NT2/D1 (cell line): ENCODE data around the gene PAK6.

ENCODE experiments used
- DNase-seq: peaks from one replicate; pipeline ENCODE4 v3.0.0-alpha.2; 2011; ENCODE audit warnings: low read depth, low spot score
- H3K27me3 ChIP-seq: 2 replicates; pipeline ENCODE4 v1.6.0; 2011; ENCODE audit warnings: mild to moderate bottlenecking; ENCODE audit not compliant: insufficient read length, insufficient read depth
- H3K36me3 ChIP-seq: 2 replicates; pipeline ENCODE4 v1.6.1; 2011; ENCODE audit warnings: mild to moderate bottlenecking, low read length, mixed read lengths; ENCODE audit not compliant: insufficient read depth, insufficient read length
- H3K4me1 ChIP-seq: 2 replicates; pipeline ENCODE4 v1.5.1; 2011; ENCODE audit not compliant: insufficient read depth, insufficient read length
- H3K4me3 ChIP-seq: 2 replicates; pipeline ENCODE4 v1.5.1; 2011; ENCODE audit warnings: low read depth; ENCODE audit not compliant: insufficient read length
- H3K9ac ChIP-seq: 2 replicates; pipeline ENCODE4 v1.6.0; 2011; ENCODE audit warnings: low read depth; ENCODE audit not compliant: insufficient read length
- H3K9me3 ChIP-seq: 2 replicates; pipeline ENCODE4 v1.5.1; 2011; ENCODE audit warnings: mild to moderate bottlenecking, low read length; ENCODE audit not compliant: insufficient read depth
- SUZ12 ChIP-seq: IDR thresholded peaks from 2 replicates; pipeline ENCODE4 v1.6.1; 2011; ENCODE audit not compliant: insufficient read length, insufficient read depth; ENCODE audit errors: extremely low read depth
- YY1 ChIP-seq: IDR thresholded peaks from 2 replicates; pipeline ENCODE4 v1.6.1; 2011; ENCODE audit not compliant: insufficient read length, insufficient read depth
- ZNF274 ChIP-seq: IDR thresholded peaks from 2 replicates; pipeline ENCODE4 v1.6.1; 2011; ENCODE audit warnings: mild to moderate bottlenecking, low read depth, low read length

The PAK6 gene

GRCh38 chr15:40286061-40286532 lies 47.2 kb downstream of the PAK6 start:
- Histone ChIP-seq H3K9me3 (no peaks in the 10 kb centered on the region), H3K4me1 (peaks cover 17% of the 10 kb centered on the region), H3K36me3 (peaks cover 5% of the 10 kb centered on the region), H3K4me3 (no peak overlapping the region), H3K27me3 (peaks cover 31% of the 10 kb centered on the region), H3K9ac (peak overlapping the region; percentile 33)
- TF ChIP-seq YY1 (no peak), SUZ12 (no peak), ZNF274 (no peak)
- no peak for DNase-seq

GRCh38 chr15:40286794-40287193 lies 47.9 kb downstream of the PAK6 start:
- H3K4me3 ChIP-seq, result no peak overlapping the region
- no peak for DNase-seq
- no peaks in the 10 kb centered on the region for H3K9me3 ChIP-seq
- H3K9ac ChIP-seq, result no peak overlapping the region
- peaks cover 17% of the 10 kb centered on the region for H3K4me1 ChIP-seq
- TF ChIP-seq YY1 (no peak), SUZ12 (no peak), ZNF274 (no peak)
- H3K27me3 ChIP-seq, result peaks cover 29% of the 10 kb centered on the region
- peaks cover 5% of the 10 kb centered on the region for H3K36me3 ChIP-seq

- TF ChIP-seq YY1 (no peak), SUZ12 (no peak), ZNF274 (no peak)
- H3K27me3 ChIP-seq, result peaks cover 31% of the 10 kb centered on the region
- no peaks in the 10 kb centered on the region for H3K9me3 ChIP-seq
- peaks cover 19% of the 10 kb centered on the region for H3K4me1 ChIP-seq
- no peak for DNase-seq
- no peak overlapping the region for H3K9ac ChIP-seq
- no peak overlapping the region for H3K4me3 ChIP-seq
- H3K36me3 ChIP-seq, result peaks cover 5% of the 10 kb centered on the region
Observed at GRCh38 chr15:40287505-40287904, 48.6 kb downstream of the PAK6 start.

DNA sequence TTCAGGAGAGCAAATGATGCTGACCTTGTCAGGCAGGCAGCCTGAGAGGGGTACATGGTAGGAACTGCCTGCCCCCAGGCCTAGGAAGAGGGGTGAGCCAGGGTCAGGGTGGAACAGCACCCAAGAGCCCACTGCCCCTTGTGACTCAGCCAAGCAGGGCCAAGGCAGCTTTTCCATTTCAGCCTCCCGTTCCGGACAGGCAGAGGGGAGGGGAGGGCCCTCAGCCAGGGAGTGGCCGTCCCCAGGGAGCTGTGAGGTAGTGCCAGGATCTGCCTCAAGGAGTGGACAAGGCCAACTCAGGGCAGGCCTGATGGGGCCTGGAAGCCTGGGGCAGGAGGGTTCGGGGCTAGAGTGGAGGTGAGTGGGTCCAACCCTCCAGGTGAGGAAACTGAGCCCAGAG lies 49.1 kb downstream of the PAK6 start:
- DNase-seq, result no peak
- peaks cover 19% of the 10 kb centered on the region for H3K4me1 ChIP-seq

GRCh38 chr15:40289140-40289775 lies 50.4 kb downstream of the PAK6 start:
- no peak for DNase-seq
- Histone ChIP-seq H3K4me3 (no peak overlapping the region), H3K36me3 (peaks cover 5% of the 10 kb centered on the region), H3K9ac (no peak overlapping the region), H3K9me3 (no peaks in the 10 kb centered on the region), H3K27me3 (peaks cover 26% of the 10 kb centered on the region), H3K4me1 (peaks cover 21% of the 10 kb centered on the region)
- no peak for TF ChIP-seq SUZ12
- no peak for TF ChIP-seq ZNF274
- no peak for TF ChIP-seq YY1

More for the DNA sequence above, 49.1 kb downstream of the PAK6 start:
- Histone ChIP-seq H3K4me3 (no peak overlapping the region), H3K36me3 (peaks cover 5% of the 10 kb centered on the region), H3K27me3 (peaks cover 34% of the 10 kb centered on the region), H3K9ac (no peak overlapping the region), H3K9me3 (no peaks in the 10 kb centered on the region)
- TF ChIP-seq SUZ12 (no peak), ZNF274 (no peak)

DNA sequence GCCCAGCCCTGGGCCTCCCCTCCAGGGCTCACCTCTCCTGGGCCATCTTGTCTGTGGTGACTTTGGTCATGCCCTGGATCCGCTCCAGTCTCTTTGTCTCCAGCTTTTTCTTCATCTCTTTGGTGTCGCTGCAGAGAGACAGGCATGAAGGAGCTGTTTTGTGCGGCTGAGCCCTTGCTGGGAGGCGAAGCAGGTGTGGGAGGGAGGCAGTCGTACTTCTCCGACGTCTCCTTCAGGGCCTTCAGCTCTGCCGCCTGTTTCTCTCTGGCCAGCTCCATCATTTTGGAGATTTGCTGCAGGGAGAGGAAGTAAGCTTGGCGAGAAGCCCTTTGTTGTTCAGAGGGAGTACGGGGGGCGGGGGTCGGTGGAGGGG lies 51.7 kb downstream of the PAK6 start:
- Histone ChIP-seq H3K9ac (no peak overlapping the region), H3K4me1 (peaks cover 17% of the 10 kb centered on the region), H3K4me3 (no peak overlapping the region), H3K9me3 (no peaks in the 10 kb centered on the region), H3K36me3 (peaks cover 5% of the 10 kb centered on the region), H3K27me3 (peaks cover 26% of the 10 kb centered on the region)
- TF ChIP-seq SUZ12, result no peak
- TF ChIP-seq ZNF274, result no peak
- no peak for TF ChIP-seq YY1
- DNase-seq, result no peak

DNA sequence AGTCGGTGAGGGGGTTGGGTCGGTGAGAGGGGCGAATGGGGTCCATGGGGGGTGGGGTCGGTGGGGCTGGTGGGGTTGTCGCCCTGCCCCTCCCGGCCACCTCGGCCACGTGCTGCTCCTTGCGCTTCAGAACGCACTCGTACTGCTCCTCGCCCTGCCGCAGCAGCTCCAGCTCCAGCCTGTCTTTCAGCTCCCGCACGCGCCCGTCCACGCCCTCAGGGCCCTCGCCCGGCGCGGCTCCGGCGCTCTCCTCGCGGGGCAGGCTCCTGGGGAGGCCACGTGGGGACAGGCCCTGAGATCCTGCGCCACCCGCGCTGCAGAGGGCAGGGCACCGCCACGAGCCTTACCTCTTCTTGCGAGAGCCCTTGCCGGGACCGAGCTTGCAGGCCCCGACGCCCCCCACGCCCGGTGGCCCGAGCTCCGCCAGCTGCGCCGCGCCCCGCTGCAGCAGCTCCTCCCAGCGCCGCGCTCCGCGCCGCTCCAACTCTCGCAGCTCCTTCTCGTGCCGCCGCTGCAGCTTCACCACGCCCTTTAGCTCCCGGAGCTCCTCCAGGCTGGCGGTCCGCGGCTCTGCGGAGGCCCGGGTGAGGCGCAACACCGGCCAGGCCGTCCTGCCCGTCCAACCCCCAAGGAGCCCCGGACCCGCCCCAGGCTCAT lies 52.2 kb downstream of the PAK6 start:
- TF ChIP-seq YY1, result no peak
- no peak for TF ChIP-seq SUZ12
- TF ChIP-seq ZNF274, result no peak
- Histone ChIP-seq H3K4me3 (peak overlapping the region; percentile 30), H3K36me3 (peaks cover 5% of the 10 kb centered on the region), H3K27me3 (peaks cover 26% of the 10 kb centered on the region), H3K9me3 (no peaks in the 10 kb centered on the region), H3K9ac (peak overlapping the region; percentile 81), H3K4me1 (peaks cover 16% of the 10 kb centered on the region)
- no peak for DNase-seq
